ENCODE data around the gene TDRD9. TPM values are rescaled to one million over a fixed set of nuclear protein-coding genes. Genes with fewer than 3 reads are reported as not detected.

TDRD9 gene
- total RNA-seq, 1 donor from 2014 or later, result 0.53 TPM

DNA sequence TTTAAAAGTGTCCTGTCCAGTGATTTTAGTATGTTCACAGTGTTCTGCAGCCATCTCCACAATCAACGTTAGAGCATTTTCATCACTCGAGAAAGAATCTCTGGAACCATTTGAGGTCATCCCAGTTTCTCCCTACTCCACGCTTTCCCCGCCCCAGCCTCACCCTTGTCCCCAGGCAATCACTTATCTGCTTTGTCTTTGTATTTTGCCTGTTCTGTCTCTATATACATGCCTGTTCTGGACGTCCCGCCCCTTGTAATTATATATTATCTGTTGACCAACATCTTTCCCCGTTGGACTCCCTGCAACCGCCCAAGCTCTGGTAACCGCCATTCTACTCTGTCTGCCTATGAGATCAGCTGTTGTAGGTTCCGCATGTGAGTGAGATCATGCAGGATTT lies 135.7 kb downstream of the TDRD9 start:
- no peak overlapping the region for H3K4me3 ChIP-seq (ENCODE audit: low read depth, low read length)
- no peaks in the 10 kb centered on the region for H3K27me3 ChIP-seq (ENCODE audit: control insufficient read depth, insufficient read depth, low read length)
- FAIRE-seq, result no peak
- H3K36me3 ChIP-seq (ENCODE audit: control insufficient read depth, insufficient read depth, low read length), result no peaks in the 10 kb centered on the region
- TF ChIP-seq, protein P1, sequence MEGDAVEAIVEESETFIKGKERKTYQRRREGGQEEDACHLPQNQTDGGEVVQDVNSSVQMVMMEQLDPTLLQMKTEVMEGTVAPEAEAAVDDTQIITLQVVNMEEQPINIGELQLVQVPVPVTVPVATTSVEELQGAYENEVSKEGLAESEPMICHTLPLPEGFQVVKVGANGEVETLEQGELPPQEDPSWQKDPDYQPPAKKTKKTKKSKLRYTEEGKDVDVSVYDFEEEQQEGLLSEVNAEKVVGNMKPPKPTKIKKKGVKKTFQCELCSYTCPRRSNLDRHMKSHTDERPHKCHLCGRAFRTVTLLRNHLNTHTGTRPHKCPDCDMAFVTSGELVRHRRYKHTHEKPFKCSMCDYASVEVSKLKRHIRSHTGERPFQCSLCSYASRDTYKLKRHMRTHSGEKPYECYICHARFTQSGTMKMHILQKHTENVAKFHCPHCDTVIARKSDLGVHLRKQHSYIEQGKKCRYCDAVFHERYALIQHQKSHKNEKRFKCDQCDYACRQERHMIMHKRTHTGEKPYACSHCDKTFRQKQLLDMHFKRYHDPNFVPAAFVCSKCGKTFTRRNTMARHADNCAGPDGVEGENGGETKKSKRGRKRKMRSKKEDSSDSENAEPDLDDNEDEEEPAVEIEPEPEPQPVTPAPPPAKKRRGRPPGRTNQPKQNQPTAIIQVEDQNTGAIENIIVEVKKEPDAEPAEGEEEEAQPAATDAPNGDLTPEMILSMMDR (IDR thresholded peaks at IDR 0.05; ENCODE audit: insufficient read depth, low read length, severe bottlenecking), result no peak
- DNase-seq (ENCODE audit: low read depth), result no peak

DNA sequence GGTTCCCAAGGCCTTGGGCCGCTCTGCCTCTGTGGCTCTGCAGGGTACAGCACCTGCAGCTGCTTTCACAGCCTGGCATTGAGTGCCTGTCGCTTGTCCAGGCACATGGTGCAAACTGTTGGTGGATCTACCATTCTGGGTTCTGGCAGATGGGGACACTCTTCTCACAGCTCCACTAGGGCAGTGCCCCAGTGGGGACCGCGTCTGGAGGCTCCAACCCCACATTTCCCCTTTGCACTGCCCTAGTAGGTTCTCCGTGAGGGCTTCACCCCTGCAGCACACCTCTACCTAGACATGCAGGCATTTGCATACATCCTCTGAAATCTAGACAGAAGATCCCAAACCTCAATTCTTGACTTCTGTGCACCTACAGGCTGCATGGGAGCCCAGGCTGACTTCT lies 138.0 kb downstream of the TDRD9 start:
- H3K27me3 ChIP-seq (ENCODE audit: control insufficient read depth, insufficient read depth, low read length), result no peaks in the 10 kb centered on the region
- DNase-seq (ENCODE audit: low read depth), result no peak
- no peaks in the 10 kb centered on the region for H3K36me3 ChIP-seq (ENCODE audit: control insufficient read depth, insufficient read depth, low read length)
- FAIRE-seq, result no peak
- no peak overlapping the region for H3K4me3 ChIP-seq (ENCODE audit: low read depth, low read length)
- TF ChIP-seq, protein P1 (IDR thresholded peaks at IDR 0.05; ENCODE audit: insufficient read depth, low read length, severe bottlenecking), result no peak

DNA sequence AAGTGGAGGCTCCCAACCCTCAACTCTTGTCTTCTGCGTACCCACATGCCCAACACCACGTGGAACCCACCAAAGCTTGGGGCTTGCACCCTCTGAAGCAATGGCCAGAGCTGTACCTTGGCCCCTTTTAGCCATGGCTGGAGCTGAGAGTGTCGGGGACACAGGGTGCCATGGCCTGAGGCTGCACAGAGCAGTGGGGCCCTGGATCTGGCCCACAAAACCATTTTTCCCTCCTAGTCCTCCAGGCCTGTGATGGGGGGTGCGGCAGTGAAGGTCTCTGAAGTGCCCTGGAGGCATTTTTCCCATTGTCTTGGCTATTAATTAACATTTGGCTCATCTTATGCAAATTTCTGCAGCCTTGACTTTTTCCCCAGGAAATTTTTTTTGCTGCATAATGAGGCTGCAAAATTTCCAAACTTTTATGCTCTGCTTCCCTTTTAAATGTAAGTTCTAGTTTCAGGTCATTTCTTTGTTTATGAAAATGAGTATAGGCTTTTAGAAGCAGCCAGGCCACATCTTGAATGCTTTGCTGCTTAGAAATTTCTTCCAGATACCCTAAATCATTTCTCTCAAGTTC lies 138.6 kb downstream of the TDRD9 start:
- DNase-seq (ENCODE audit: low read depth) (no peak), FAIRE-seq (no peak)
- TF ChIP-seq, protein P1 (IDR thresholded peaks at IDR 0.05; ENCODE audit: insufficient read depth, low read length, severe bottlenecking), result no peak
- no peak overlapping the region for H3K4me3 ChIP-seq (ENCODE audit: low read depth, low read length)
- no peaks in the 10 kb centered on the region for H3K36me3 ChIP-seq (ENCODE audit: control insufficient read depth, insufficient read depth, low read length)
- no peaks in the 10 kb centered on the region for H3K27me3 ChIP-seq (ENCODE audit: control insufficient read depth, insufficient read depth, low read length)

DNA sequence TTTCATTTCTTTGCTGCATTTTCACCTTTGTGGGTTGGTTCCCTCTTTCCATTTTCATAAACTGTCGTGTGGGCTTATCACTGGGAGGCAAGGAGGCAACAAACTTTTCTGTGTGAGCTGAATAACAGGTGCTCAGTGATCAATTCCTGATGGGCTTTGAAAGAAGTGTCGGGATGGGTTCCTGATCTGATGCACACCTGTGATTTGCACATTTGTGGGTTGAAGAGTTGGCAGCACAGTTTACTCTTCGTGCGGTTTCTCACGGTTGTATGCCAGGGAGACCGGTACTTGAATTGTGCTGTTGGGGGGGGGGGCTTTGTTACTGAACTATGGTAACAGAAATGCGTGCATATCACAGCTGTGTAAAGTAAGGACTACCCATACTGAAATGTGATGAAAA lies 141.3 kb downstream of the TDRD9 start:
- H3K27me3 ChIP-seq (ENCODE audit: control insufficient read depth, insufficient read depth, low read length), result no peaks in the 10 kb centered on the region

DNA sequence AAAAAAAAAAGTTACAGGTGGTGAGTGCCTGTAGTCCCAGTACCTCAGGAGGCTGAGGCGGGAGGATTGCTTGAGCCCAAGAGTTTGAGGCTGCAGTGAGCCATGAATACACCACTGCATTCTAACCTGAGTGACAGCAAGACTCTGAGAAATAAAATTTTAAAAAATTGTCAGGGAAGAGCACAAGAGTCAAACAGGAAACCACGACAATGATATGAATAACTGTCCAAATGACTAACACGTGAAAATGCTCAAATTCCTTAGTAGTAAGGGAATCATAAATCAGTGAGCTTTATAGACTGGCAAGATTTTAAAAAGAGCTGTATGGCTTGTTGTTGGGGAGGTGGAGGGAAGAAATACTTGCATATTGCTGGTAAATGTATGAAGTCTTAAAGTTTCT lies 144.3 kb downstream of the TDRD9 start:
- Histone ChIP-seq H3K4me3 (ENCODE audit: low read depth, low read length) (no peak overlapping the region), H3K36me3 (ENCODE audit: control insufficient read depth, insufficient read depth, low read length) (no peaks in the 10 kb centered on the region), H3K27me3 (ENCODE audit: control insufficient read depth, insufficient read depth, low read length) (no peaks in the 10 kb centered on the region)
- FAIRE-seq (no peak), DNase-seq (ENCODE audit: low read depth) (peak; percentile 33)
- TF ChIP-seq, protein P1 (IDR thresholded peaks at IDR 0.05; ENCODE audit: insufficient read depth, low read length, severe bottlenecking), result no peak

More for the DNA sequence above, 141.3 kb downstream of the TDRD9 start:
- TF ChIP-seq, protein P1 (IDR thresholded peaks at IDR 0.05; ENCODE audit: insufficient read depth, low read length, severe bottlenecking), result no peak
- no peak overlapping the region for H3K4me3 ChIP-seq (ENCODE audit: low read depth, low read length)
- DNase-seq (ENCODE audit: low read depth) (no peak), FAIRE-seq (no peak)
- no peaks in the 10 kb centered on the region for H3K36me3 ChIP-seq (ENCODE audit: control insufficient read depth, insufficient read depth, low read length)

DNA sequence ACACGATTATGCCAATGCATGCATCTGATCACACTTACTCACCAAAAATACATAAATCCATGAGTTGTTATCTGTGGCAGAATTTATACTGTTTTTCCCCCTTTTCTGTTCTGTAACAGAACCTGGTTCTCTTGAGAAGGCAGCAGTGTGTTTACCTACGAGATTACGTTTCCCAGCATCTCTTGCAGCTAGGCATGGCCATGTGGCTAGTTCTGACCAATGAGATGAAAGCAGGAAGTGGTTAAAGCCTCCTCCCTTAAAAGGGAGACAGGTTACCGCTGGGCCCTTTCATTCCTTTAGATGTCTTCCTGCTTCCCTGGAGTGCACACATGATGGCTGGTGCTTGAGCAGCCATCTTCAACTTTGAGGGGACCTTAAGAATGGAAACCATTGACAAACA lies 145.5 kb downstream of the TDRD9 start:
- DNase-seq (ENCODE audit: low read depth) (no peak), FAIRE-seq (no peak)
- TF ChIP-seq, protein P1 (IDR thresholded peaks at IDR 0.05; ENCODE audit: insufficient read depth, low read length, severe bottlenecking), result no peak
- no peaks in the 10 kb centered on the region for H3K36me3 ChIP-seq (ENCODE audit: control insufficient read depth, insufficient read depth, low read length)
- H3K4me3 ChIP-seq (ENCODE audit: low read depth, low read length), result no peak overlapping the region
- H3K27me3 ChIP-seq (ENCODE audit: control insufficient read depth, insufficient read depth, low read length), result no peaks in the 10 kb centered on the region
